AG09309 (cell line): ENCODE data around the gene FXR2.

ENCODE experiments used
- DNase-seq: peaks from one replicate; pipeline ENCODE4 v3.0.0-alpha.2; 2010; ENCODE audit warnings: low read depth
- H3K4me3 ChIP-seq: 2 replicates; pipeline ENCODE4 v1.5.1; 2011; ENCODE audit warnings: mild to moderate bottlenecking, low read depth, low read length, moderate library complexity; ENCODE audit not compliant: control insufficient read depth
- TF ChIP-seq, protein P1 (sequence below): IDR thresholded peaks from 2 replicates; pipeline ENCODE4 v1.5.1; 2011; ENCODE audit warnings: mild to moderate bottlenecking, low read depth, low read length, inconsistent platforms; ENCODE audit not compliant: insufficient read depth, control insufficient read depth; ENCODE audit errors: missing control alignments

Gene FXR2

DNA sequence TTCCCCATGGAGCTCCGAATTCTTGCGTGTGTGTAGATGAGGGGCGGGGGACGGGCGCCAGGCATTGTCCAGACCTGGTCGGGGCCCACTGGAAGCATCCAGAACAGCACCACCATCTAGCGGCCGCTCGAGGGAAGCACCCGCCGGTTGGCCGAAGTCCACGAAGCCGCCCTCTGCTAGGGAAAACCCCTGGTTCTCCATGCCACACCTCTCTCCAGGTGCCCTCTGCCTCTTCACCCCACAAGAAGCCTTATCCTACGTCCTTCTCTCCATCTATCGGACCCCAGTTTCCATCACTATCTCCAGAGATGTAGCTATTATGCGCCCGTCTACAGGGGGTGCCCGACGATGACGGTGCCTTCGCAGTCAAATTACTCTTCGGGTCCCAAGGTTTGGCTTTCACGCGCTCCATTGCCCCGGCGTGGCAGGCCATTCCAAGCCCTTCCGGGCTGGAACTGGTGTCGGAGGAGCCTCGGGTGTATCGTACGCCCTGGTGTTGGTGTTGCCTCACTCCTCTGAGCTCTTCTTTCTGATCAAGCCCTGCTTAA lies 53.6 kb downstream of the FXR2 start:
- TF ChIP-seq, protein P1, sequence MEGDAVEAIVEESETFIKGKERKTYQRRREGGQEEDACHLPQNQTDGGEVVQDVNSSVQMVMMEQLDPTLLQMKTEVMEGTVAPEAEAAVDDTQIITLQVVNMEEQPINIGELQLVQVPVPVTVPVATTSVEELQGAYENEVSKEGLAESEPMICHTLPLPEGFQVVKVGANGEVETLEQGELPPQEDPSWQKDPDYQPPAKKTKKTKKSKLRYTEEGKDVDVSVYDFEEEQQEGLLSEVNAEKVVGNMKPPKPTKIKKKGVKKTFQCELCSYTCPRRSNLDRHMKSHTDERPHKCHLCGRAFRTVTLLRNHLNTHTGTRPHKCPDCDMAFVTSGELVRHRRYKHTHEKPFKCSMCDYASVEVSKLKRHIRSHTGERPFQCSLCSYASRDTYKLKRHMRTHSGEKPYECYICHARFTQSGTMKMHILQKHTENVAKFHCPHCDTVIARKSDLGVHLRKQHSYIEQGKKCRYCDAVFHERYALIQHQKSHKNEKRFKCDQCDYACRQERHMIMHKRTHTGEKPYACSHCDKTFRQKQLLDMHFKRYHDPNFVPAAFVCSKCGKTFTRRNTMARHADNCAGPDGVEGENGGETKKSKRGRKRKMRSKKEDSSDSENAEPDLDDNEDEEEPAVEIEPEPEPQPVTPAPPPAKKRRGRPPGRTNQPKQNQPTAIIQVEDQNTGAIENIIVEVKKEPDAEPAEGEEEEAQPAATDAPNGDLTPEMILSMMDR, result peak; percentile 92
- no peak for DNase-seq
- peak overlapping the region; percentile 82 for H3K4me3 ChIP-seq

DNA sequence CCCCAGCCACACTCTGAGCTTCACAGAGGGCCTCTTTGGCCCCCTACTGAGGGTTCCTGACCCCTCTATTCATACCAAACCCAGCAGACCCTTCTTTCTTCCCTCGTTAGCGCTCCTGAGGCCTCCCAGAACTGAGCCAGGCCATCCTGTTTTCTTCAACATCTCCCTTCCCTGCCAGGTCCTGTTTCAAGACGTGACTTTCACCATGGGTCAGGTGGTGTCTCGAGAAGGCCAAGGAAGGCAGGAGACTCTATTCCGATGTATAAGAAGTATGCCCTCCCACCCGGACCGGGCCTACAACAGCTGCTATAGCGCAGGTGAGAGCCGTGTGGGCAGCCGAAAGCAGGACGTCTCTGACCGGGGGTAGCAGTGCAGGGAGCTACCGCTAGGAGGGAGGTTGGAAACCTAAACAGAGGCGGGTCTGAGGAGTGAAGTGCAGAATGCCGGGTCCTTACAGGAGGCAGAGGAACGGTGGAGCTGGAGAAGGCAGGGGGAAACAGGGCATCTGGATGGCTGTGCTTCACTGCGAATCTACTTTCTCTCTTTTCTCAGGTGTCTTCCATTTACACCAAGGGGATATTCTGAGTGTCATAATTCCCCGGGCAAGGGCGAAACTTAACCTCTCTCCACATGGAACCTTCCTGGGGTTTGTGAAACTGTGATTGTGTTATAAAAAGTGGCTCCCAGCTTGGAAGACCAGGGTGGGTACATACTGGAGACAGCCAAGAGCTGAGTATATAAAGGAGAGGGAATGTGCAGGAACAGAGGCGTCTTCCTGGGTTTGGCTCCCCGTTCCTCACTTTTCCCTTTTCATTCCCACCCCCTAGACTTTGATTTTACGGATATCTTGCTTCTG lies 54.3 kb downstream of the FXR2 start:
- no peak for DNase-seq
- peak overlapping the region; percentile 82 for H3K4me3 ChIP-seq

DNA sequence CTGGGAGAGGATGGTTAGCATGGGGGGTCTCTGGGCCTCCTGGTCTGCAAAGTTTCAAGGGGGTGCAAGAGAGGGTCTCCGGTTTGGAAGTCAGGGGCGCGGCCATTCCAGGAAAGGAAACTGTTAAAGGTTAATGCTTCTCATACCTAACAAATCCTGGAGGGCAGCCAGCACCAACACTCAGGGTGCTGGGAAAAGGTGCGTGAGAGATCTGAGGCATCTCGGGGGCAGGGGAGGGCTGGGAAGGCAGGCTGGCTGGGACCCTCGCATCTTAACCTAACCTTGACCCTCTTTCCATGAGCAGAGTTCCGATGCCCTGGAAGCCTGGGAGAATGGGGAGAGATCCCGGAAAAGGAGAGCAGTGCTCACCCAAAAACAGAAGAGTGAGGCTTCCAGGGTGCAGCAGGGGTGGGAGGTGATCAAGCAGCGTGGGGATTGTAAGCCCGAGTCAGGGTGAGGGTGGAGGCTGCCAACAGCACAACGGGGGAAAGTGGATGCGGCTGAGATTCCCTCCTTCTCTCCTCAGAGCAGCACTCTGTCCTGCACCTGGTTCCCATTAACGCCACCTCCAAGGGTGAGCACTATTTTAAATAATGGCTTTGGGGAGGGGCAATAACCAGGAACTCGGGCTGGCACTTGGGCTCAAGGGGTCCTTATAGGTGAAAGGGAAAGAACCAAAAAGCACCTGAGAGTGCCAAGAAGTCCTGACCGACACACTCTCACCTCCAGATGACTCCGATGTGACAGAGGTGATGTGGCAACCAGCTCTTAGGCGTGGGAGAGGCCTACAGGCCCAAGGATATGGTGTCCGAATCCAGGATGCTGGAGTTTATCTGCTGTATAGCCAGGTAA lies 55.2 kb downstream of the FXR2 start:
- DNase-seq, result no peak
- TF ChIP-seq, protein P1, result no peak
- H3K4me3 ChIP-seq, result no peak overlapping the region

More for the DNA sequence above, 54.3 kb downstream of the FXR2 start:
- TF ChIP-seq, protein P1, result peak; percentile 72

GRCh38 chr17:7558544-7559319 lies 56.0 kb downstream of the FXR2 start, which contains the start of gene TNFSF13:
Gene TNFSF13, plus strand, starts transcription at chr17:7558750. Its CDS starts 290 bp downstream, at chr17:7559040.
- TF ChIP-seq, protein P1, result no peak
- DNase-seq, result no peak
- no peak within 1 kb of the TSS; the same call in 1 of the 2 replicates for H3K4me3 ChIP-seq

GRCh38 chr17:7557775-7558543 lies 56.7 kb downstream of the FXR2 start:
- DNase-seq, result peak; percentile 28
- H3K4me3 ChIP-seq, result no peak overlapping the region; the same call in 1 of the 2 replicates
- TF ChIP-seq, protein P1, result no peak
